Hematopoietic multipotent progenitor cell treated with erythropoietin and hydrocortisone succinate and interleukin-3 and kit ligand, for 17 days (in vitro differentiated cells): ENCODE data around the gene RDH13.

Experiments used
- DNase-seq: peaks from one replicate; pipeline ENCODE4 v3.0.0-alpha.2; 2015; ENCODE audit warnings: low spot score

The RDH13 gene

GRCh38 chr19:55091955-55092354 is 29.0 kb upstream of the RDH13 start:
- no peak for DNase-seq

GRCh38 chr19:55091126-55091910 is 28.4 kb upstream of the RDH13 start:
- no peak for DNase-seq

GRCh38 chr19:55090564-55090963 is 27.6 kb upstream of the RDH13 start:
- no peak for DNase-seq

- DNase-seq = no peak
Measured at GRCh38 chr19:55089342-55089944, 26.5 kb upstream of the RDH13 start.

GRCh38 chr19:55088543-55089341 is 25.8 kb upstream of the RDH13 start:
- DNase-seq = peak; percentile 76

- DNase-seq = no peak
Measured at GRCh38 chr19:55088021-55088451, 25.1 kb upstream of the RDH13 start.

- DNase-seq = no peak
Measured at GRCh38 chr19:55087542-55087901, 24.6 kb upstream of the RDH13 start.

- peak; percentile 22 for DNase-seq
Measured at GRCh38 chr19:55086730-55087541, 24.0 kb upstream of the RDH13 start.

GRCh38 chr19:55085923-55086715 is 23.2 kb upstream of the RDH13 start:
- DNase-seq = no peak

GRCh38 chr19:55084416-55084815 is 21.5 kb upstream of the RDH13 start:
- no peak for DNase-seq

- DNase-seq = no peak
Measured at GRCh38 chr19:55083004-55083850, 20.3 kb upstream of the RDH13 start.

- DNase-seq = peak; percentile 42
Measured at GRCh38 chr19:55082020-55082851, 19.3 kb upstream of the RDH13 start.

- DNase-seq = no peak
Measured at GRCh38 chr19:55081770-55082019, 18.7 kb upstream of the RDH13 start.

- peak; percentile 40 for DNase-seq
Measured at GRCh38 chr19:55080968-55081769, 18.2 kb upstream of the RDH13 start.

GRCh38 chr19:55080121-55080967 is 17.4 kb upstream of the RDH13 start:
- DNase-seq = peak; percentile 44

- no peak for DNase-seq
Measured at GRCh38 chr19:55079400-55080038, 16.6 kb upstream of the RDH13 start.

GRCh38 chr19:55078996-55079395 is 16.0 kb upstream of the RDH13 start:
- no peak for DNase-seq
